SH-SY5Y (cell line): ENCODE results near the gene EVC2.

Experiments
- GATA2 ChIP-seq: IDR thresholded peaks from 2 replicates; pipeline ENCODE4 v1.6.1; 2011; ENCODE audit warnings: mild to moderate bottlenecking, low read depth, low read length
- GATA3 ChIP-seq: IDR thresholded peaks from 2 replicates; pipeline ENCODE4 v1.6.1; 2011; ENCODE audit warnings: low read depth, mild to moderate bottlenecking, low read length, moderate library complexity

Gene EVC2

GRCh38 chr4:5568336-5568735 is 140.0 kb downstream of the EVC2 start:
- TF ChIP-seq GATA3 (no peak), GATA2 (no peak)

GRCh38 chr4:5566991-5567390 is 141.4 kb downstream of the EVC2 start:
- TF ChIP-seq GATA2: no peak
- no peak for TF ChIP-seq GATA3

- TF ChIP-seq GATA3 (no peak), GATA2 (no peak)
Measured at GRCh38 chr4:5566526-5566925, 141.8 kb downstream of the EVC2 start.

GRCh38 chr4:5563856-5564255 is 144.5 kb downstream of the EVC2 start:
- TF ChIP-seq GATA2 (no peak), GATA3 (no peak)

- TF ChIP-seq GATA3 (no peak), GATA2 (no peak)
Measured at GRCh38 chr4:5562476-5562875, 145.9 kb downstream of the EVC2 start.

GRCh38 chr4:5561286-5561685 is 147.1 kb downstream of the EVC2 start:
- TF ChIP-seq GATA3 (no peak), GATA2 (no peak)

- no peak for TF ChIP-seq GATA2
- no peak for TF ChIP-seq GATA3
Measured at GRCh38 chr4:5558502-5558901, 149.9 kb downstream of the EVC2 start.

GRCh38 chr4:5554376-5554775 is 154.0 kb downstream of the EVC2 start:
- no peak for TF ChIP-seq GATA2
- TF ChIP-seq GATA3: no peak

- TF ChIP-seq GATA3 (no peak), GATA2 (no peak)
Measured at GRCh38 chr4:5553801-5554200, 154.6 kb downstream of the EVC2 start.

- TF ChIP-seq GATA3: no peak
- no peak for TF ChIP-seq GATA2
Measured at GRCh38 chr4:5552451-5552850, 155.9 kb downstream of the EVC2 start.

GRCh38 chr4:5547651-5548249 is 160.6 kb downstream of the EVC2 start:
- no peak for TF ChIP-seq GATA2
- no peak for TF ChIP-seq GATA3

GRCh38 chr4:5545271-5545670 is 163.1 kb downstream of the EVC2 start:
- TF ChIP-seq GATA3: no peak
- no peak for TF ChIP-seq GATA2

GRCh38 chr4:5544762-5545161 is 163.6 kb downstream of the EVC2 start:
- TF ChIP-seq GATA3 (no peak), GATA2 (no peak)

GRCh38 chr4:5543681-5544080 is 164.7 kb downstream of the EVC2 start:
- no peak for TF ChIP-seq GATA2
- TF ChIP-seq GATA3: no peak

- TF ChIP-seq GATA3 (no peak), GATA2 (no peak)
Measured at GRCh38 chr4:5541169-5541568, 167.2 kb downstream of the EVC2 start.

GRCh38 chr4:5539584-5539983 is 168.8 kb downstream of the EVC2 start:
- TF ChIP-seq GATA2 (no peak), GATA3 (no peak)

- TF ChIP-seq GATA3 (no peak), GATA2 (no peak)
Measured at GRCh38 chr4:5532100-5532499, 176.3 kb downstream of the EVC2 start.
